Measurements from ENCODE around the gene BMERB1.

DNA sequence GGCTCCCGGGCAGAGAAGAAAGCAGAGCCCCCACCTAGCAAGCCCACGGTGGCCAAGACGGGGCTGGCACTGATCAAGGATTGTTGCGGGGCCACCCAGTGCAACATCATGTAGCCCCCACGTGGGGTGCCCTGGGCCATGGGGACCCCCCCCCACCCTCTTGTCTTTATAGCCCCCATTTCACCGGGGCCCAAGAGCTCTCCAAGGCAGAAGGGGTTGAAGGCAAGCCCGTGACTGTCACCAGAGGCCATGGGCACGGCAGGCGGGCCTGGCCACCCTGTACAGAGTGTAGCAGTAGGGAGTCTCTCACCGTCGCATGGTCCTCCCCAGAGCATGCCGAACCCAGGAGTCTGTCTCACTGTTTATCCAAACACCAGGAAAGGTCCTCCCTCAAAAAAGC lies 152.3 kb downstream of the BMERB1 start:
- TF ChIP-seq MXI1 (IDR thresholded peaks at IDR 0.05; ENCODE audit: low read depth, low read length) (no peak), RAD21 (IDR thresholded peaks at IDR 0.05; ENCODE audit: low read length) (no peak), EP300 (IDR thresholded peaks at IDR 0.05; ENCODE audit: borderline replicate concordance in 1 of 2, low read depth in 1 of 2, low read length in 1 of 2) (no peak), NRF1 (IDR thresholded peaks at IDR 0.05; ENCODE audit: low read depth, low read length) (no peak), TAF1 (IDR thresholded peaks at IDR 0.05; ENCODE audit: borderline replicate concordance, low read depth, low read length) (no peak), EZH2phosphoT487 (IDR thresholded peaks at IDR 0.05; ENCODE audit: borderline replicate concordance, low read depth) (no peak), FOXM1 (IDR thresholded peaks at IDR 0.05; ENCODE audit: low read depth) (no peak)
- TF ChIP-seq, protein P1, sequence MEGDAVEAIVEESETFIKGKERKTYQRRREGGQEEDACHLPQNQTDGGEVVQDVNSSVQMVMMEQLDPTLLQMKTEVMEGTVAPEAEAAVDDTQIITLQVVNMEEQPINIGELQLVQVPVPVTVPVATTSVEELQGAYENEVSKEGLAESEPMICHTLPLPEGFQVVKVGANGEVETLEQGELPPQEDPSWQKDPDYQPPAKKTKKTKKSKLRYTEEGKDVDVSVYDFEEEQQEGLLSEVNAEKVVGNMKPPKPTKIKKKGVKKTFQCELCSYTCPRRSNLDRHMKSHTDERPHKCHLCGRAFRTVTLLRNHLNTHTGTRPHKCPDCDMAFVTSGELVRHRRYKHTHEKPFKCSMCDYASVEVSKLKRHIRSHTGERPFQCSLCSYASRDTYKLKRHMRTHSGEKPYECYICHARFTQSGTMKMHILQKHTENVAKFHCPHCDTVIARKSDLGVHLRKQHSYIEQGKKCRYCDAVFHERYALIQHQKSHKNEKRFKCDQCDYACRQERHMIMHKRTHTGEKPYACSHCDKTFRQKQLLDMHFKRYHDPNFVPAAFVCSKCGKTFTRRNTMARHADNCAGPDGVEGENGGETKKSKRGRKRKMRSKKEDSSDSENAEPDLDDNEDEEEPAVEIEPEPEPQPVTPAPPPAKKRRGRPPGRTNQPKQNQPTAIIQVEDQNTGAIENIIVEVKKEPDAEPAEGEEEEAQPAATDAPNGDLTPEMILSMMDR (IDR thresholded peaks at IDR 0.05) = no peak
